GM19468 (cell line): Measurements from ENCODE around the gene SRP54.
A peak's percentile ranks its signal among the peaks of the same experiment; 100 is the strongest.
"Not testable (repeated sequence)": the region's sequence is repeated elsewhere in the genome, so short reads cannot be mapped to it uniquely, and the experiment has no call there.

Experiments used
- ATAC-seq: cut with Tn5 transposase; IDR thresholded peaks from one replicate; pipeline ENCODE4 v1.9.1; 2021; ENCODE audit warnings: mild to moderate bottlenecking, moderate library complexity, moderate number of reproducible peaks; ENCODE audit not compliant: unreplicated experiment; ENCODE audit errors: extremely low read depth

SRP54 gene

DNA sequence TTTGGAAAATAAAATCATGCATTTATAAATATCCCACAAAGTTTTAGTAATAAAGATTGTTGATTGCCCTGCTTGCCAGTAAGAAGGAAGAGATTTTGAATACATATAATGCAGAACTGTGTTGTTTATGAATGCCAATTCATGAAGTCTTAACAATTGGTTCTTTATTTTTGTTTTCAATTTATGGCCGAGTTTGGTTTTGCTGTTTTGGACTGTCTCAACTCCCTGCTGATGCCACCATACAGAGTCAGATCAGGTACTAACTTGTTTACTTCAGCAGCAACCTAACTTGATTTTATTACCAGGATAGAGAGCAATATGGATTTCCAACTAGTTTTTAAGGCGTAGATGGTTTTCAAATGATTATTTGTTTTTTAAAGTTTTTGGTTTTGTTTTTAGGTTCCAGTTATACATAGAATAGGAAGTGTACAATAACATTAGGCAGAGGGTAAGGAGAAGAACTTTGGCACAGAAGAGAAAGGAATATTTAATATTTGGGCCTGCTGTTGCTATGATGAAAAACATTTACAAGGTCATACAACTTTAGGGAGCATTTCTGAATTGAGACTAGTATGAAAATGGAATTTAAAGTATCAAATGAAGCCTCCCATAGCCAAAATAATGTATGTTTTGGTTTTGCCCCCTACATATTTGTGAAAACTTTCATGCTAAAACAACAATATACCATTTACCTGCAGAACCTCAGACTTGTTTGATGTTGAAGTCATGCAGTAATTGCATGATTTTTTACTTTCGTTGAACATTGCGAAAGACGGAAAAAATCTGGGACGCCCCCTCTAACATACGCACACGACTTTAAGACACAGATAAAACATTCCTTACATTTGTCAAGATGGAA is 62.4 kb downstream of the SRP54 start:
- no peak for ATAC-seq

DNA sequence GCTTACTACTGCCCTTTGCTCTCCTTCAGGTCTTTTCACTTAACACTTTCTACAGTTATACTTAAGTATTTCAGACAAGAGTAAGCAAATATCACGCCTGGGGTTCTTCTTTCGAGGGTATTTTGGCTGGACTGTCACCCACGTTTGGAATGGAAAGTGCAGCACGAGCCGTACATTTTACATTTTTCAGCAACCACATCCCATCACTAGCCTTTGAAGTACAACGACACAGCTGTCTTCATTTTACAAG is 62.9 kb downstream of the SRP54 start:
- no peak for ATAC-seq

DNA sequence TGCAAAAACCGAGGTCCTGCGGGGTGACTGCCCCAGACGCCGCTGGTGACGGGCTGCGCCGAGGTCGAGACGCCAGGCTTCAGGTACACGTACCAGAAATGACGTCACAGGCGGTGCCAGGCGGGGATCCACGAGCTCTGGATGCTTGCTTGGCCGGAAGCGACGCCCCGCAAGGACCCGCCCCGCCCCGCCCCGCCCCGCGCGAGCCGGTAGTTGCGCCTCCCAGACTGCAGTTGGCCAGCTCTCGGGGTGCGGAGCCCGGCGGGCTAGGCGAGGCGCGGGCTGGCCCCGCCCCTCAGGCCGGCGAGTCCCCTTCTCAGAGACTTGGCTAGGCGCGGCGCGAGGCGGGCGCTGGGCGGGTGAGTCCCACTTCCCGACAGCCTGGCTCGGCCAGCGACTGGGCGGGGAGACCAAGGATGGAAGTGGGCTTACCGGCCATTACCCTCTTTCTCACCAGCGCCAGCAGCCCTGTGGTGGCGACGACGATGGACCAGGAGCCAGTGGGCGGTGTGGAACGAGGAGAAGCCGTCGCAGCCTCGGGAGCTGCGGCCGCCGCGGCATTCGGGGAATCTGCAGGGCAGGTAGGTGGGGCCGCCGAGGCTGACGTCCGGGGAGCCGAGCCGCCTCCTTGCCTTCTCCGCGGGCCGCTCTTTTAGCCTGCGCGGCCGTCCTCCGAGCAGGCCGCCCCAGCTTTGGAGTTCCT is 63.4 kb downstream of the SRP54 start, which contains the start of gene FAM177A1:
Gene FAM177A1, plus strand, starts transcription at position 225 of the 703 bp plus-strand sequence. Its CDS starts 192 bp downstream, at position 417.
- ATAC-seq, result peak; percentile 85

- ATAC-seq, result peak; percentile 6
Measured at GRCh38 chr14:35046751-35047536, 64.2 kb downstream of the SRP54 start.

DNA sequence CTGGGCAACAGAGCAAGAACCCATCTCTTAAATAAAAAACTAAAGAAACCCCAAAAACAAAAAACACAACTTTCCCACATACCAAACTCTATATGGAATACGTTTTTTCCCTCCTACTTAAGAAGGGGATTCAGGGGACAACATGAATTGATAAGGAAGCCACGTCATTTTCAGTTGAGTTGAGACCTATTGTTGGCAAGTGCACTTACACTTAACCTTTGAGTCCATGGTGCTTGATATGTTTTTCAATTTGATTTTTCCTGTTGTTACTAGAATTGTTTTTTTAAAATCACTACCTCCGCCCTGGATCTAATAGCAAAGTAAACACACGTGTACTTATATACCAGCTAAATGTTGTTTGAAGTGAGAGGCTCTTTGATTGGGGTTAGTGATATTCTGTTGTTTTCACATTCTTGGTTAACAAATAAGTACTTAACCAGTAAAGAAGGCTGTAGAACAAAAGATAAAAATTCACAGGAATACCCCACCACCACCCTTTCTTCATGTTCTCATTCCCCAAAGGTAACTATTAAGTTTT is 65.3 kb downstream of the SRP54 start:
- ATAC-seq, result no peak

DNA sequence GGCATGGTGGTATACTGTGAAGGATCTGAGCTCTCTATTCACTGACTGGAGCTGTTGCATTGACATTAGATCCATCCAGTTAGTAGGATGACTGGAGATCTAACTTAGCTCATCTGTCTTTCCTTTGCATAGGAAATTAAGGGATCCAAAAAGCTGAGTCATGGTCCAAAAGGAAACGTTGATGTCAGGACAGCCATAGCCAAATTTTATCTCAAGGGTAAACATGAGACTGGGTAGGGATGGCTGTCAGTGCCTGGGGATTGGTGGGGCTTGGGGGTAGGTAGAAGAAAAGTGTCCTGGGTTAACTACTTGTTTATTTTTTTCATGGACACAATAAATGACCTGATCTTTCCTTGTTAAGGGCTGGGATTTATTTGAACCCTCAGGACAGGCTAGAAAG is 67.9 kb downstream of the SRP54 start:
- no peak for ATAC-seq

GRCh38 chr14:35051796-35052195 is 69.0 kb downstream of the SRP54 start:
- no peak for ATAC-seq

GRCh38 chr14:35052637-35053036 is 69.8 kb downstream of the SRP54 start:
- ATAC-seq, result no peak

DNA sequence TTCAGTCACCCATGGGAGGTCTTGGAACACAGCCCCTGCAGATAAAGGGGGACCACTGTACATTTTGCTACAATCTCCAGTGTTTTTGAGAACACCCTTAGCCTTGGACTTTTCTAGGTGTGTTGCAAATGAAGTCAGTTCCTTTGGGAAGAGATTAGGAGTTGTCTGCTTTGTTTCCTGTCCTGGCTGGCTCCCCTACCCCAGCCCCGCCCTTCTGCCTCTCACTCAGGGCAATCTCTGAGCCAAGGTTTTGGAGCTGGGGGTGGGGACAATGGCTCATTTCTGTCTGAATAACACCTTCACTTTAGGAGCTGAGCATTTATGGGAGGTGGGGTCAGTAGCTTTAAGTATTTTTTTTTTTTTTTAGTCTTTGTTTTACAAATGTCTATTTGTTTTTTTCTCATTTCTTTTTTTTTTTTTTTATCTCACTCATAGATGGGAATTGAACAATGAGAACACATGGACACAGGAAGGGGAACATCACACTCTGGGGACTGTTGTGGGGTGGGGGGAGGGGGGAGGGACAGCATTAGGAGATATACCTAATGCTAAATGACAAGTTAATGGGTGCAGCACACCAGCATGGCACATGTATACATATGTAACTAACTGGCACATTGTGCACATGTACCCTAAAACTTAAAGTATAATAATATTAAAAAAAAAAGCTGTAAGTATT is 78.5 kb downstream of the SRP54 start:
- ATAC-seq, result not testable (repeated sequence)

GRCh38 chr14:35065731-35066130 is 82.9 kb downstream of the SRP54 start:
- not testable (repeated sequence) for ATAC-seq

- no peak for ATAC-seq
Measured at GRCh38 chr14:35068238-35069012, 85.6 kb downstream of the SRP54 start.

DNA sequence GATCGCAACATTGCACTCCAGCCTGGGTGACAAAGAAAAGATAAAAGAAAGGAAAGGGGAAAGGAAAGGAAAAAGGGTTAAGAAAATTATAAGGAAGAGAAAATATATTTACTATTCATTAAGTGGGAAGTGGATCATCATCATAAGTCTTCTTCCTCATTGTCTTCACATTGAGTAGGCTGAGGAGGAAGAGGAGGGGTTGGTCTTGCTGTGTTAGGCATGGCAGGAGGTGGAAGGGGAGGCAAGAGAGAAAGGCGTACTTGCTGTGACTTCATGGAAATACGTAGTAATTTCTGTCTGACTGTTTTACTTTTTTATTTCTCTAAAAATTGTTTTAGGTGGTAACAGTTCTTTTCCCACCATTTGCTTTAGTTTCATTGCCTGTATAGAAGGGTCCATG is 89.4 kb downstream of the SRP54 start:
- ATAC-seq, result no peak

DNA sequence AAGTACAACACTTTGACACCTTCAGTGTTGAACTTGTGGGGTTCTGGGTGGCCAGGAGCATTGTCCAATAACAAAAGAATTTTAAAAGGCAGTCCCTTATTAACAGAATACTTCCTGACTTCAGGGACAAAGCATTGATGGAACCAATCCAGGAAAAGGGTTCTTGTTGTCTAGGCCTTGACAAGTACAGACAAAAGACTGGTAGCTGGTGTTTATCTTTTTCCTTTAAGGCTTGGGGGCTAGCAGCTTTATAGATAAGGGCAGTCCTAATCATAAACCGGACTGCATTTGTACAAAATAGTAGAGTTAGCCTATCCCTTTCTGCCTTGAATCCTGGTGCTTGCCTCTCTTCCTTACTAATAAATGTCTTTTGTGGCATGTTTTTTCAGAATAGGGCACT is 90.7 kb downstream of the SRP54 start:
- ATAC-seq, result no peak

DNA sequence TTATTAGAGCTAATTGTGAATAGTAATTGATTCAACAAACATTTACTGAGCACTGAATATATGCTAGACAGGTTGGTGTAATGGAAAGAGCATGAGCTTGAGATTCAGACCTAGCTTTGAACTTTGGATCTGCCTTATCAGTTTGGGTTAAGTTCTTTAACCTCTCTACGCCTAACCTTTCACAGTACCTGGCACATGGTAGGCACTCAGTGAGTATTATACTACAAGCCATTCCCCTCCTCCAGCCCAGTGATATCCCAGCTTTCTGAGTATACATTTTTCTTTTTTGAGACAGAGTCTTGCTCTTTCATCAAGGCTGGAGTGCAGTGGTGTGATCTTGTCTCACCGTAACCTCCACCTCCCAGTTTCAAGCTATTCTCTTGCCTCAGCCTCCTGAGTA is 95.3 kb downstream of the SRP54 start:
- no peak for ATAC-seq
